DND-41 (cell line): ENCODE results near the gene SPRR2F.

Source experiments
- ATAC-seq: fragments of 200-7000 bp; cut with Tn5 transposase; 3 replicates; pipeline ENCODE4 v1.9.1; 2021; ENCODE audit warnings: low read depth; ENCODE audit not compliant: insufficient read depth
- DNase-seq: peaks from one replicate; pipeline ENCODE4 v3.0.0-alpha.2; 2020
- H2AFZ ChIP-seq: 2 replicates; pipeline ENCODE4 v1.6.0; 2012; ENCODE audit warnings: low read depth, low read length
- H3K27ac ChIP-seq: 2 replicates; pipeline ENCODE4 v1.5.1; 2012; ENCODE audit warnings: low read length, inconsistent platforms
- H3K27me3 ChIP-seq: fragments of 200-600 bp; sonication (generic); 2 replicates; pipeline ENCODE4 v1.6.0; 2012; ENCODE audit warnings: low read length, mild to moderate bottlenecking, inconsistent platforms; ENCODE audit not compliant: insufficient read depth, poor library complexity
- H3K36me3 ChIP-seq: 2 replicates; pipeline ENCODE4 v1.5.1; 2012; ENCODE audit warnings: low read length, inconsistent platforms; ENCODE audit not compliant: insufficient read depth
- H3K4me1 ChIP-seq: 2 replicates; pipeline ENCODE4 v1.5.1; 2012; ENCODE audit warnings: mild to moderate bottlenecking, low read length; ENCODE audit not compliant: insufficient read depth
- H3K4me2 ChIP-seq: 2 replicates; pipeline ENCODE4 v1.6.0; 2012; ENCODE audit warnings: mild to moderate bottlenecking, moderate library complexity, low read length, inconsistent platforms; ENCODE audit not compliant: insufficient read depth
- H3K4me3 ChIP-seq, 2 experiments: fragments of 200-600 bp in 1 of 2; shearing (Covaris generic) in 1 of 2; 2 replicates each; pipeline ENCODE4 v1.5.1; 2012 to 2016; ENCODE audit warnings: inconsistent platforms in 2 of 2, low read length in 2 of 2, mild to moderate bottlenecking in 2 of 2, low read depth in 1 of 2, moderate library complexity in 1 of 2
- H3K79me2 ChIP-seq: 2 replicates; pipeline ENCODE4 v1.6.0; 2012; ENCODE audit warnings: low read length, inconsistent platforms; ENCODE audit not compliant: insufficient read depth
- H3K9ac ChIP-seq: 2 replicates; pipeline ENCODE4 v1.6.0; 2012; ENCODE audit warnings: low read depth, mild to moderate bottlenecking, inconsistent platforms, low read length, moderate library complexity
- H3K9me3 ChIP-seq: 2 replicates; pipeline ENCODE4 v1.5.1; 2012; ENCODE audit warnings: low read length, moderate library complexity, mild to moderate bottlenecking, inconsistent platforms; ENCODE audit not compliant: insufficient read depth, severe bottlenecking
- H4K20me1 ChIP-seq: 2 replicates; pipeline ENCODE4 v1.6.0; 2012; ENCODE audit warnings: low read length; ENCODE audit not compliant: insufficient read depth
- CTCF ChIP-seq: IDR thresholded peaks from 2 replicates; pipeline ENCODE4 v1.5.1; 2012; ENCODE audit warnings: borderline replicate concordance, low read length, moderate library complexity, mild to moderate bottlenecking; ENCODE audit not compliant: poor library complexity, severe bottlenecking; ENCODE audit errors: extremely low read depth
- EZH2 ChIP-seq: IDR thresholded peaks from 3 replicates; pipeline ENCODE4 v1.6.1; 2012; ENCODE audit warnings: borderline replicate concordance, low read depth, mild to moderate bottlenecking, moderate library complexity, low read length, inconsistent platforms; ENCODE audit not compliant: severe bottlenecking

Gene SPRR2F

DNA sequence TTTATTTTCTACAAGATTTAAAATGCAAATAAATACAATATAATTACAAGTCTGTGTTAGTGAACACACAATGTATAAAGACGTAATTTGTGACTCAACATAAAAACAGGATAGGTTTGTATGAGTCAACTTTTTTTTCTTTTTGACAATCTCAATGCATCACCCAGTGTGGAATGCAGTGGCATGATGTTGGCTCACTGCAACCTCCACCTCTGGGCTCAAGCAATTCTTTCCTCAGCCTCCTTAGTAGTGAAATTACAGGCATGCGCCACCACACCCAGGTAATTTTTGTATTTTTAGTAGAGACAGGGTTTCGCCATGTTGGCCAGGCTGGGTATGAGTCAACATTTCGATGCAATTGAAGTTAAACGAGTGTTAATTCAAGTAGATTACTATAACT, 13.1 kb downstream of the SPRR2F start:
- ATAC-seq (no peak), DNase-seq (no peak)
- no peaks in the 10 kb centered on the region for H3K79me2 ChIP-seq
- no peak for TF ChIP-seq EZH2
- TF ChIP-seq CTCF, result no peak
- no peak overlapping the region for H3K27ac ChIP-seq
- no peak overlapping the region for H3K4me2 ChIP-seq
- H2AFZ ChIP-seq, result no peak overlapping the region
- no peaks in the 10 kb centered on the region for H3K36me3 ChIP-seq
- H3K9ac ChIP-seq, result no peak overlapping the region
- H3K4me1 ChIP-seq, result no peaks in the 10 kb centered on the region
- H3K4me3 ChIP-seq, result no peak overlapping the region
- H4K20me1 ChIP-seq, result no peaks in the 10 kb centered on the region
- no peaks in the 10 kb centered on the region for H3K27me3 ChIP-seq
- H3K9me3 ChIP-seq, result no peaks in the 10 kb centered on the region

GRCh38 chr1:153099461-153100045, 13.8 kb downstream of the SPRR2F start:
- Histone ChIP-seq H2AFZ (no peak overlapping the region), H3K9ac (no peak overlapping the region), H3K4me1 (no peaks in the 10 kb centered on the region), H3K27ac (no peak overlapping the region), H3K36me3 (no peaks in the 10 kb centered on the region), H3K79me2 (no peaks in the 10 kb centered on the region), H4K20me1 (no peaks in the 10 kb centered on the region), H3K4me3 (no peak overlapping the region), H3K27me3 (no peaks in the 10 kb centered on the region), H3K4me2 (no peak overlapping the region), H3K9me3 (no peaks in the 10 kb centered on the region)
- TF ChIP-seq EZH2 (no peak), CTCF (no peak)
- ATAC-seq (no peak), DNase-seq (no peak)

DNA sequence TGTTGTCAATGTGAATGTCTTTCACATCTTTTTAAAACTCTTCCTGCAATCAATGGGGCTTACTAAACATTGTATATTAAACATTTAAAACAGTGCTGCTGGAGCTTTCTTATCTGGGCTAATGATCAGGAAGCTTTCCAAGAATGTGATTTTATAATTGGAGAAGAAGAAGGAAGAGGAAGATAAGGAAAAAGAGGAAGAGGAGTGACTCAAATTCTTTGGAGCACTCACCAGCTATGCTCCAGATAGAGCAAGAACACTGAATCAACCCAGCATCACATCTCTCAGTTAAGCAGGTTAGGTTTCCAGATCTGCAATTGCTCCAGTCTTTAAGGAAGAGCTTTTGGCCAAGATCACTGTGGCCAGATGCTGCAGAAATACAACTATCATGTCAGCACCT, 17.6 kb downstream of the SPRR2F start:
- Histone ChIP-seq H3K4me2 (no peak overlapping the region), H3K4me1 (no peaks in the 10 kb centered on the region), H3K36me3 (no peaks in the 10 kb centered on the region), H3K9me3 (no peaks in the 10 kb centered on the region), H3K27me3 (no peaks in the 10 kb centered on the region), H3K4me3 (no peak overlapping the region), H3K9ac (no peak overlapping the region), H3K79me2 (no peaks in the 10 kb centered on the region), H3K27ac (no peak overlapping the region), H2AFZ (no peak overlapping the region), H4K20me1 (no peaks in the 10 kb centered on the region)
- no peak for ATAC-seq
- TF ChIP-seq CTCF (no peak), EZH2 (no peak)
- DNase-seq, result no peak

DNA sequence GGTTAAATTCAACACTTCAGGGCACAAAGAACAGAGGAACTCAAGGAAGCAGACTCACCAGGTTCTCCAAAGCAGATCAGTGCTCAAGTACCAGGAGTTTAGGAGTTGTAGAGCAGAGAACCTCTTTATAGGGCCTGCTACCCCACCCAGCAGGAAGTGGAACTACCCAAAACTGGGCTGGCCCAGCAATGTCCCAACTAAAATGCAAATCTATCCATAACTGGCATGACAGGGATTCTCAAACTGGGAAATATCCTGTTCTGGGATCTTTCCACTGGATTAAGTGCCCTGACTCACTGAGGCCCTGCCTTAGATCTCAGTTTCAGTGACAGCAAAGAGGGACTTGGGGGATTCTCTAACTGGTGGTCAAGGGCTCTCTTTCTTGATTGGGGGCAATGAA, 18.9 kb downstream of the SPRR2F start, which contains the start of gene SPRR2E:
Gene SPRR2E, minus strand, starts transcription at position 101 of the 400 bp plus-strand sequence. CDS start 775 bp downstream, outside the sequence.
- Histone ChIP-seq H3K4me2 (no peak within 1 kb of the TSS), H3K4me1 (no peaks in the 10 kb centered on the region), H3K9ac (no peak within 1 kb of the TSS), H3K4me3 (no peak within 1 kb of the TSS), H3K36me3 (no peaks in the 10 kb centered on the region), H3K79me2 (no peaks in the 10 kb centered on the region), H4K20me1 (no peaks in the 10 kb centered on the region), H2AFZ (no peak within 1 kb of the TSS), H3K27ac (no peak within 1 kb of the TSS), H3K27me3 (no peaks in the 10 kb centered on the region), H3K9me3 (no peaks in the 10 kb centered on the region)
- ATAC-seq (no peak), DNase-seq (no peak)
- TF ChIP-seq CTCF (no peak), EZH2 (no peak)
